IPS-20b (cell line): ENCODE measurements around the gene MCF2L2.
A peak's percentile ranks its signal among the peaks of the same experiment; 100 is the strongest.
"Not testable (repeated sequence)": the region's sequence is repeated elsewhere in the genome, so short reads cannot be mapped to it uniquely, and the experiment has no call there.

Experiments
- H3K27ac ChIP-seq: one replicate; pipeline ENCODE4 v1.5.1; 2013; ENCODE audit warnings: low read length
- H3K27me3 ChIP-seq: 2 replicates; pipeline ENCODE4 v1.6.1; 2013; ENCODE audit warnings: mild to moderate bottlenecking, low read length, inconsistent platforms; ENCODE audit not compliant: insufficient read depth
- H3K36me3 ChIP-seq: 2 replicates; pipeline ENCODE4 v1.6.1; 2013; ENCODE audit warnings: low read depth, mild to moderate bottlenecking, inconsistent platforms, low read length, moderate library complexity; ENCODE audit not compliant: insufficient read depth
- H3K4me1 ChIP-seq: 2 replicates; pipeline ENCODE4 v1.6.1; 2013; ENCODE audit warnings: mild to moderate bottlenecking, control low read depth, inconsistent platforms, low read length, moderate library complexity; ENCODE audit not compliant: insufficient read depth
- H3K4me3 ChIP-seq: 2 replicates; pipeline ENCODE4 v1.5.1; 2013; ENCODE audit warnings: mild to moderate bottlenecking, low read length, inconsistent platforms
- H3K9ac ChIP-seq: 2 replicates; pipeline ENCODE4 v1.6.1; 2013; ENCODE audit warnings: low read depth, mild to moderate bottlenecking, inconsistent platforms, low read length, moderate library complexity
- H3K9me3 ChIP-seq: 2 replicates; pipeline ENCODE4 v1.6.1; 2013; ENCODE audit warnings: mild to moderate bottlenecking, low read depth, low read length, inconsistent platforms; ENCODE audit not compliant: insufficient read depth

Gene MCF2L2, protein sequence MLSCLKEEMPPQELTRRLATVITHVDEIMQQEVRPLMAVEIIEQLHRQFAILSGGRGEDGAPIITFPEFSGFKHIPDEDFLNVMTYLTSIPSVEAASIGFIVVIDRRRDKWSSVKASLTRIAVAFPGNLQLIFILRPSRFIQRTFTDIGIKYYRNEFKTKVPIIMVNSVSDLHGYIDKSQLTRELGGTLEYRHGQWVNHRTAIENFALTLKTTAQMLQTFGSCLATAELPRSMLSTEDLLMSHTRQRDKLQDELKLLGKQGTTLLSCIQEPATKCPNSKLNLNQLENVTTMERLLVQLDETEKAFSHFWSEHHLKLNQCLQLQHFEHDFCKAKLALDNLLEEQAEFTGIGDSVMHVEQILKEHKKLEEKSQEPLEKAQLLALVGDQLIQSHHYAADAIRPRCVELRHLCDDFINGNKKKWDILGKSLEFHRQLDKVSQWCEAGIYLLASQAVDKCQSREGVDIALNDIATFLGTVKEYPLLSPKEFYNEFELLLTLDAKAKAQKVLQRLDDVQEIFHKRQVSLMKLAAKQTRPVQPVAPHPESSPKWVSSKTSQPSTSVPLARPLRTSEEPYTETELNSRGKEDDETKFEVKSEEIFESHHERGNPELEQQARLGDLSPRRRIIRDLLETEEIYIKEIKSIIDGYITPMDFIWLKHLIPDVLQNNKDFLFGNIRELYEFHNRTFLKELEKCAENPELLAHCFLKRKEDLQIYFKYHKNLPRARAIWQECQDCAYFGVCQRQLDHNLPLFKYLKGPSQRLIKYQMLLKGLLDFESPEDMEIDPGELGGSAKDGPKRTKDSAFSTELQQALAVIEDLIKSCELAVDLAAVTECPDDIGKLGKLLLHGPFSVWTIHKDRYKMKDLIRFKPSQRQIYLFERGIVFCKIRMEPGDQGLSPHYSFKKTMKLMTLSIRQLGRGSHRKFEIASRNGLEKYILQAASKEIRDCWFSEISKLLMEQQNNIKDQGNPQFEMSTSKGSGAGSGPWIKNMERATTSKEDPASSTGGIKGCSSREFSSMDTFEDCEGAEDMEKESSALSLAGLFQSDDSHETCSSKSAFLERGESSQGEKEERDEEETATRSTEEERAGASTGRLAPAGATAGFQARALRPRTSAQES

GRCh38 chr3:183428447-183429211 lies at the start of gene MCF2L2:
Gene MCF2L2, minus strand, starts transcription at chr3:183428619. Its CDS starts 642 bp downstream, at chr3:183427977.
- peaks cover 4% of the 10 kb centered on the region; the same call in 1 of the 2 replicates for H3K4me1 ChIP-seq
- H3K9ac ChIP-seq: peak within 1 kb of the TSS; percentile 65; the same call in 1 of the 2 replicates
- H3K4me3 ChIP-seq: peak within 1 kb of the TSS; percentile 95
- no peaks in the 10 kb centered on the region for H3K9me3 ChIP-seq
- no peaks in the 10 kb centered on the region for H3K36me3 ChIP-seq
- no peak within 1 kb of the TSS for H3K27ac ChIP-seq
- H3K27me3 ChIP-seq: peaks cover 46% of the 10 kb centered on the region

GRCh38 chr3:183477801-183478456 lies 49.5 kb upstream of the MCF2L2 start:
- peaks cover 4% of the 10 kb centered on the region; the same call in 1 of the 2 replicates for H3K4me1 ChIP-seq
- no peak overlapping the region for H3K9ac ChIP-seq
- no peaks in the 10 kb centered on the region for H3K27me3 ChIP-seq
- H3K4me3 ChIP-seq: no peak overlapping the region
- H3K27ac ChIP-seq: no peak overlapping the region
- no peaks in the 10 kb centered on the region for H3K9me3 ChIP-seq
- H3K36me3 ChIP-seq: no peaks in the 10 kb centered on the region

- H3K27me3 ChIP-seq, H3K27ac ChIP-seq, H3K36me3 ChIP-seq, H3K9me3 ChIP-seq, H3K4me1 ChIP-seq, H3K9ac ChIP-seq, H3K4me3 ChIP-seq: not testable (repeated sequence)
These were observed 47.3 kb upstream of the MCF2L2 start for GRCh38 chr3:183475764-183476162.

DNA sequence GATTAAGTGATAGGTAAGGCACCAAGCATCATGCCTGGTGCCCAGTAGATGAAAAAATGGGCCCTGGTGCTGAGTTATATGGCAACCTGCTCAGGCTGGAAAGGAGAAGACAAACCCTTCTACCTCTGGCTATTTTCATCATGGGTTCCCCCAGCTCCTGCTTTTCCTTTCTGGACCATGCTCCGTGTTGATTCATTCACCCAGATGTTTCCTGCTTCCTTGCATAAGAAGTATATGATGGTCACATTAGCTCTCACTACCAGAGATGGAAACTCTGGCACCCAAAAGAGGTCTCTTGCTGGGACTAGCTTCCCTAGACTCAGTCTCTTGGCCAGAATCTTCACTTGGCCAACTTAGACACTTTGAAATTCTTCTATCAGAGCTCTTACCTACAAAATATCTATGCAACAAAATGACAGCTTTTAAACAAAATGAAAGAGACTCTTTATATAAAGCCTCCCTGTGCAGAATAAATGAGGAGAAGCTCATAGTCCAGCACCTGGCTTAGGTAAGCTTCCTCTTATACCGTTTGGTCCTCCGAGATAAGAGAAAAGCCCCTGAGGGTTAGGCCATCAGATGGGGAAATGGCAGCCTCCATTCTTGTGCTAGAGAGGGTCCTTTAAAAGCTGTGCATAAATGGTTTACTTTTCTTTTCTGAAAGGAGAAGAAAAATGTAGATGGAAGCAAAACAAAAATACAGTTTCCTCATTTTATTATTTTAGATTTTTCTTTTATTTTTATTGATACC lies 46.8 kb upstream of the MCF2L2 start:
- Histone ChIP-seq H3K4me3 (no peak overlapping the region), H3K4me1 (peaks cover 4% of the 10 kb centered on the region; the same call in 1 of the 2 replicates), H3K9ac (no peak overlapping the region), H3K27me3 (no peaks in the 10 kb centered on the region), H3K9me3 (no peaks in the 10 kb centered on the region), H3K36me3 (no peaks in the 10 kb centered on the region), H3K27ac (no peak overlapping the region)

DNA sequence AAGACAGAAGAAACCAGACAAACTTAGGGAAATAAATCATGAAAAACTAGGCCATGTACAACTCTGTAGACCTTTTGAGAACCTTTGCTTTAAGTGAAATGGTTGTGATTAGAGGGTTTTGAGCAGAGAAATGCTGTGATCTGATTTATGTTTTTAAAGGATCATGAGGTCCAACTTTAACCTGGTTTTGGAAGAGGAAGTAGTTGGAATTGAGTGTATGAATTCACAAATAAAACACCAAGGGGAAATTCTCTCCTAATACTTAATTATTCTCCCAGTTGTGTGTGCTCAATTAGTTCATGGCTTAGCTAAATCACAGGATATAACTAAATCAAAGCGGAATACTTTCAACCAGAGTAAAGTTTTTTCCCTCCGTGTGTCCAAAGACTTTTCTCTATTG lies 45.5 kb upstream of the MCF2L2 start:
- Histone ChIP-seq H3K27me3 (no peaks in the 10 kb centered on the region), H3K4me1 (no peaks in the 10 kb centered on the region), H3K4me3 (no peak overlapping the region), H3K9ac (no peak overlapping the region), H3K27ac (no peak overlapping the region), H3K36me3 (no peaks in the 10 kb centered on the region), H3K9me3 (no peaks in the 10 kb centered on the region)

DNA sequence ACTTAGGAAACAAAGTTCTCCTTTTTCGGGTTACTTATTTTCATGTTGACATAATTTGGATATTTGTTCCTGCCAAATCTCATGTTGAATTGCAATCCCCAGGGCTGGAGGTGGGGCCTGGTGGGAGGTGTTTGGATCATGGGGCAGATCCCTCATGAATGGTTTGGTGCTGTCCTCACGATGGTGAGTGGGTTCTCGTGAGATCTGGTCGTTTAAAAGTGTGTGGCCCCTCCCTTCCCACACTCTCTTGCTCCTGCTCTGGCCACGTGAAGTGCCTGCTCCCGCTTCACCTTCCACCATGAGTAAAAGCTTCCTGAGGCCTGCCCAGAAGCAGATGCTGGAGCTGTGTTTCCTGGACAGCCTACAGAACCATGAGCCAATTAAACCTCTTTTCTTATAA lies 43.7 kb upstream of the MCF2L2 start:
- H3K4me1 ChIP-seq: no peaks in the 10 kb centered on the region
- no peaks in the 10 kb centered on the region for H3K9me3 ChIP-seq
- no peaks in the 10 kb centered on the region for H3K36me3 ChIP-seq
- H3K9ac ChIP-seq: no peak overlapping the region
- H3K27ac ChIP-seq: no peak overlapping the region
- H3K4me3 ChIP-seq: no peak overlapping the region
- no peaks in the 10 kb centered on the region for H3K27me3 ChIP-seq

GRCh38 chr3:183468424-183468823 lies 40.0 kb upstream of the MCF2L2 start:
- H3K9me3 ChIP-seq: no peaks in the 10 kb centered on the region
- no peak overlapping the region for H3K27ac ChIP-seq
- no peak overlapping the region for H3K9ac ChIP-seq
- no peaks in the 10 kb centered on the region for H3K27me3 ChIP-seq
- no peak overlapping the region for H3K4me3 ChIP-seq
- H3K36me3 ChIP-seq: no peaks in the 10 kb centered on the region
- no peaks in the 10 kb centered on the region for H3K4me1 ChIP-seq

- Histone ChIP-seq H3K4me3 (no peak overlapping the region), H3K27me3 (no peaks in the 10 kb centered on the region), H3K9ac (no peak overlapping the region), H3K4me1 (no peaks in the 10 kb centered on the region), H3K9me3 (no peaks in the 10 kb centered on the region), H3K36me3 (no peaks in the 10 kb centered on the region), H3K27ac (no peak overlapping the region)
These were observed 38.2 kb upstream of the MCF2L2 start for GRCh38 chr3:183466575-183466974.

DNA sequence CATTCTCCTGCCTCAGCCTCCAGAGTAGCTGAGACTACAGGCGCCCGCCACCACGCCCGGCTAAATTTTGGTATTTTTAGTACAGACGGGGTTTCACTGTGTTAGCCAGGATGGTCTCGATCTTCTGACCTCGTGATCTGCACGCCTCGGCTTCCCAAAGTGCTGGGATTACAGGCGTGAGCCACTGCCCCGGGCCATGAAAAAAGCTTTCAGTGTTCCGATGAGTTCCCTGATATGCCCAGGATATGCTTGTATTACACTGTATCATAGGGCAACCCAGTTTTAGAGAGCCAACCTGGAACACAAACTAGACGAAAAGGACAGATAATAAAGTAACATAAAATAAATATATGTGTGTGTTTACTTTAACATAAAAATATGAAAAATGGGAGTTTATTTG lies 37.3 kb upstream of the MCF2L2 start:
- not testable (repeated sequence) for H3K27ac ChIP-seq, H3K36me3 ChIP-seq, H3K4me3 ChIP-seq, H3K27me3 ChIP-seq, H3K4me1 ChIP-seq, H3K9ac ChIP-seq, H3K9me3 ChIP-seq

- Histone ChIP-seq H3K27me3 (no peaks in the 10 kb centered on the region), H3K27ac (no peak overlapping the region), H3K36me3 (no peaks in the 10 kb centered on the region), H3K4me3 (no peak overlapping the region), H3K9me3 (no peaks in the 10 kb centered on the region), H3K4me1 (peaks cover 4% of the 10 kb centered on the region; the same call in 1 of the 2 replicates), H3K9ac (no peak overlapping the region)
These were observed 36.1 kb upstream of the MCF2L2 start for GRCh38 chr3:183464480-183464879.
